ENCODE data around the gene MNS1. TPM values are rescaled to one million over a fixed set of nuclear protein-coding genes. Genes with fewer than 3 reads are reported as not detected.
"Not testable (repeated sequence)": the region's sequence is repeated elsewhere in the genome, so short reads cannot be mapped to it uniquely, and the experiment has no call there.

Gene MNS1
- total RNA-seq, 1 experiment from 2014 or later: 0.52 TPM

- no peak for DNase-seq
- Histone ChIP-seq H3K4me3 (ENCODE audit: insufficient read depth, low read depth, low read length) (no peak overlapping the region), H3K27me3 (ENCODE audit: control insufficient read depth, insufficient read depth, low read length) (no peaks in the 10 kb centered on the region), H3K36me3 (replicated peaks; ENCODE audit: control insufficient read depth, insufficient read depth, low read length) (no peaks in the 10 kb centered on the region)
Measured at GRCh38 chr15:56425276-56425675, 39.7 kb downstream of the MNS1 start.

- not testable (repeated sequence) for H3K4me3 ChIP-seq (ENCODE audit: insufficient read depth, low read depth, low read length); H3K27me3 ChIP-seq (ENCODE audit: control insufficient read depth, insufficient read depth, low read length); DNase-seq; H3K36me3 ChIP-seq (replicated peaks; ENCODE audit: control insufficient read depth, insufficient read depth, low read length)
Measured at GRCh38 chr15:56413114-56413733, 51.7 kb downstream of the MNS1 start.

- no peaks in the 10 kb centered on the region for H3K27me3 ChIP-seq (ENCODE audit: control insufficient read depth, insufficient read depth, low read length)
Measured at GRCh38 chr15:56411122-56411749, 53.7 kb downstream of the MNS1 start.

GRCh38 chr15:56410721-56411120 lies 54.2 kb downstream of the MNS1 start:
- DNase-seq: no peak
- H3K4me3 ChIP-seq (ENCODE audit: insufficient read depth, low read depth, low read length): no peak overlapping the region
- H3K27me3 ChIP-seq (ENCODE audit: control insufficient read depth, insufficient read depth, low read length): no peaks in the 10 kb centered on the region
- H3K36me3 ChIP-seq (replicated peaks; ENCODE audit: control insufficient read depth, insufficient read depth, low read length): no peaks in the 10 kb centered on the region

More at GRCh38 chr15:56411122-56411749, 53.7 kb downstream of the MNS1 start:
- Histone ChIP-seq H3K36me3 (replicated peaks; ENCODE audit: control insufficient read depth, insufficient read depth, low read length) (no peaks in the 10 kb centered on the region), H3K4me3 (ENCODE audit: insufficient read depth, low read depth, low read length) (no peak overlapping the region)
- no peak for DNase-seq

GRCh38 chr15:56399209-56399608 lies 65.7 kb downstream of the MNS1 start:
- not testable (repeated sequence) for DNase-seq; H3K36me3 ChIP-seq (replicated peaks; ENCODE audit: control insufficient read depth, insufficient read depth, low read length); H3K4me3 ChIP-seq (ENCODE audit: insufficient read depth, low read depth, low read length); H3K27me3 ChIP-seq (ENCODE audit: control insufficient read depth, insufficient read depth, low read length)

DNA sequence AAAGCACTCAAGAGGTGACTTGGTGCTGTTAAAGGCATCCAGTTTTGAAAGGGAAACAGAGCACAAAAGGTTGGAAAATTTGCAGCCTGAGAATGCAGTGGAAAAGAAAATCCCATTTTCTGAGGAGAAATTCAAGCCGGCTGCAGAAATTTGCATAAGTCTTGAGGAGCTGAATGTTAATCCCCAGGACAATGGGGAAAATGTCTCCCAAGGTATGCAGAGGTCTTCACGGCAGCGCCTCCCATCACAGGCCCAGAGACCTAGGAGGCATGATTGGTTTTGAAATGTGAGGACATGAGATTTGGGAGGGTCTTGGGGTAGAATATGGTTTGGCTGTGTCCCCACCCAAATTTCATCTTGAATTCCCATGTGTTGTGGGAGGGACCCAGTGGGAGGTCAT lies 67.6 kb downstream of the MNS1 start:
- DNase-seq; H3K4me3 ChIP-seq (ENCODE audit: insufficient read depth, low read depth, low read length); H3K36me3 ChIP-seq (replicated peaks; ENCODE audit: control insufficient read depth, insufficient read depth, low read length): not testable (repeated sequence)

GRCh38 chr15:56394909-56395308 lies 70.0 kb downstream of the MNS1 start:
- Histone ChIP-seq H3K36me3 (replicated peaks; ENCODE audit: control insufficient read depth, insufficient read depth, low read length) (no peaks in the 10 kb centered on the region), H3K4me3 (ENCODE audit: insufficient read depth, low read depth, low read length) (no peak overlapping the region), H3K27me3 (ENCODE audit: control insufficient read depth, insufficient read depth, low read length) (no peaks in the 10 kb centered on the region)
- no peak for DNase-seq

More for the DNA sequence above, 67.6 kb downstream of the MNS1 start:
- H3K27me3 ChIP-seq (ENCODE audit: control insufficient read depth, insufficient read depth, low read length): not testable (repeated sequence)

GRCh38 chr15:56393277-56393676 lies 71.7 kb downstream of the MNS1 start:
- DNase-seq: no peak
- no peaks in the 10 kb centered on the region for H3K36me3 ChIP-seq (replicated peaks; ENCODE audit: control insufficient read depth, insufficient read depth, low read length)
- no peak overlapping the region for H3K4me3 ChIP-seq (ENCODE audit: insufficient read depth, low read depth, low read length)
- H3K27me3 ChIP-seq (ENCODE audit: control insufficient read depth, insufficient read depth, low read length): no peaks in the 10 kb centered on the region

DNA sequence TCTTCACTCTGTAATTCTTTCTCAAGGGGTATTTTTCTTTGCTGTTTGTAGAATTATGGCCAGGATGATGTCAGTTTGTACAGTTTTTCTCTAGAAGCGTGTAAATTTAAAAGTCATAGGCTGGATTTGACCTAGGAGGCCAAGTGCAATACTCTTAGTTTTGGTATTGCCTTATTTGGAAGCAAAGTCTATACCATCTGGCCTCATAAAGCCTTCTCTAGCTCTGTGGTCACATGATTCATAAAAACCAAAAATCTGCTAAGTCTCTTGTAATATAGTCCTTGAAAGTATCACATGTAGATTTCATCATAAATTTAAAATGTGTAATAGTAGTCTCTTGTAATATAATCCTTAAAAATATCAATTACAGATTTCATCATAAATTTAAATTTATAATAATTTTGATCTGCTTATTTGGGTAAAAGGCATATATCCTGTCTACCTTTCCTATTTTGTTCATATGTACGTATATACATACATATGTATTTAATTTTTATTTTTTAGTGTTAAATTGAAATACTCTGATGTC lies 74.1 kb downstream of the MNS1 start:
- no peaks in the 10 kb centered on the region for H3K36me3 ChIP-seq (replicated peaks; ENCODE audit: control insufficient read depth, insufficient read depth, low read length)
- DNase-seq: no peak
- H3K27me3 ChIP-seq (ENCODE audit: control insufficient read depth, insufficient read depth, low read length): no peaks in the 10 kb centered on the region
- H3K4me3 ChIP-seq (ENCODE audit: insufficient read depth, low read depth, low read length): no peak overlapping the region

- DNase-seq: no peak
- Histone ChIP-seq H3K27me3 (ENCODE audit: control insufficient read depth, insufficient read depth, low read length) (no peaks in the 10 kb centered on the region), H3K36me3 (replicated peaks; ENCODE audit: control insufficient read depth, insufficient read depth, low read length) (no peaks in the 10 kb centered on the region), H3K4me3 (ENCODE audit: insufficient read depth, low read depth, low read length) (no peak overlapping the region)
Measured at GRCh38 chr15:56385908-56386307, 79.0 kb downstream of the MNS1 start.

DNA sequence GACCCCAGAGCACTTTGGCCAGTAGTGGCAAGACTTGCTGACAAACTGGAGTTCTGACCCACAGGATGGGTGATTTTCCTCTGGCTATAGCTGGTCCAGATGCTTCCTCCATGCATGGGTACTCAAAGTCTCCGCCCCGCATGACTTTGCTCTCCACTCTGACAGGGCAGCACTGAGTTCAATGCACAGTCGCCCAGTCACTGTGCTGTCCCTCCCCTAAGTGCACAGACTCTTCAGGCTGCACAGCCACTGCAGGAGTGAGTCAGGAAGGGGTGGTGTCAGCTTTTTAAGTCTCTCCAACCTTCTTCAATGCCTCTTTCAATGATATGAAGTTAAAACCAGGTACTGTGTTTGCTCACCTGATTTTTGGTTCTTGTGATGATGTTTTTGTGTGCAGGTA lies 81.9 kb downstream of the MNS1 start:
- Histone ChIP-seq H3K27me3 (ENCODE audit: control insufficient read depth, insufficient read depth, low read length) (no peaks in the 10 kb centered on the region), H3K4me3 (ENCODE audit: insufficient read depth, low read depth, low read length) (no peak overlapping the region), H3K36me3 (replicated peaks; ENCODE audit: control insufficient read depth, insufficient read depth, low read length) (no peaks in the 10 kb centered on the region)
- no peak for DNase-seq

Other genes starting within 250 kb of the MNS1 start
- 8.7 and 10.2 TPM in 2 replicates for gene RFX7, start 221.3 kb downstream of the MNS1 start, total RNA-seq (2014; rRNA removed; shearing (Covaris generic))
- 7.2 and 8.8 TPM in 2 replicates for gene TEX9, start 99.7 kb downstream of the MNS1 start, total RNA-seq (2014; rRNA removed; shearing (Covaris generic))

Data from H7 (cell line).